ENCODE measurements around the gene CSNK2A2.

CSNK2A2 gene

GRCh38 chr16:58198022-58198683, at the start of gene CSNK2A2:
Gene CSNK2A2 (minus strand): TSS chr16:58198106. CDS start chr16:58197736, 370 bp downstream.
- in situ Hi-C loops (cut with HindIII; ENCODE audit: low sequenced_read_pairs): no loop called here

GRCh38 chr16:58243528-58244004, 45.7 kb upstream of the CSNK2A2 start:
- in situ Hi-C loops (cut with HindIII; ENCODE audit: low sequenced_read_pairs): no loop called here

GRCh38 chr16:58236831-58237230, 38.9 kb upstream of the CSNK2A2 start:
- in situ Hi-C loops (cut with HindIII; ENCODE audit: low sequenced_read_pairs): no loop called here

GRCh38 chr16:58236231-58236690, 38.4 kb upstream of the CSNK2A2 start:
- in situ Hi-C loops (cut with HindIII; ENCODE audit: low sequenced_read_pairs): no loop called here

GRCh38 chr16:58235663-58236062, 37.8 kb upstream of the CSNK2A2 start:
- in situ Hi-C loops (cut with HindIII; ENCODE audit: low sequenced_read_pairs): no loop called here

GRCh38 chr16:58234831-58235595, 37.1 kb upstream of the CSNK2A2 start:
- in situ Hi-C loops (cut with HindIII; ENCODE audit: low sequenced_read_pairs): no loop called here

GRCh38 chr16:58230259-58230658, 32.4 kb upstream of the CSNK2A2 start:
- in situ Hi-C loops (cut with HindIII; ENCODE audit: low sequenced_read_pairs): no loop called here

GRCh38 chr16:58226790-58227189, 28.9 kb upstream of the CSNK2A2 start:
- in situ Hi-C loops (cut with HindIII; ENCODE audit: low sequenced_read_pairs): no loop called here

- in situ Hi-C loops (cut with HindIII; ENCODE audit: low sequenced_read_pairs): no loop called here
These were observed 28.2 kb upstream of the CSNK2A2 start for GRCh38 chr16:58225965-58226602.

- in situ Hi-C loops (cut with HindIII; ENCODE audit: low sequenced_read_pairs): no loop called here
These were observed 24.8 kb upstream of the CSNK2A2 start for GRCh38 chr16:58222532-58223316.

GRCh38 chr16:58219432-58219831, 21.5 kb upstream of the CSNK2A2 start:
- in situ Hi-C loops (cut with HindIII; ENCODE audit: low sequenced_read_pairs): no loop called here

- in situ Hi-C loops (cut with HindIII; ENCODE audit: low sequenced_read_pairs): no loop called here
These were observed 20.9 kb upstream of the CSNK2A2 start for GRCh38 chr16:58218786-58219185.

GRCh38 chr16:58217311-58217925, 19.5 kb upstream of the CSNK2A2 start:
- in situ Hi-C loops (cut with HindIII; ENCODE audit: low sequenced_read_pairs): no loop called here

GRCh38 chr16:58212824-58213655, 15.1 kb upstream of the CSNK2A2 start:
- in situ Hi-C loops (cut with HindIII; ENCODE audit: low sequenced_read_pairs): no loop called here

- in situ Hi-C loops (cut with HindIII; ENCODE audit: low sequenced_read_pairs): no loop called here
These were observed 13.9 kb upstream of the CSNK2A2 start for GRCh38 chr16:58211846-58212245.

GRCh38 chr16:58211245-58211644, 13.3 kb upstream of the CSNK2A2 start:
- in situ Hi-C loops (cut with HindIII; ENCODE audit: low sequenced_read_pairs): no loop called here

GRCh38 chr16:58205276-58206036, 7.5 kb upstream of the CSNK2A2 start:
- in situ Hi-C loops (cut with HindIII; ENCODE audit: low sequenced_read_pairs): no loop called here

GRCh38 chr16:58201163-58201562, 3.3 kb upstream of the CSNK2A2 start:
- in situ Hi-C loops (cut with HindIII; ENCODE audit: low sequenced_read_pairs): no loop called here
